Endothelial cell of umbilical vein (primary cell): ENCODE measurements around the gene LAMP1. TPM values are rescaled to one million over a fixed set of nuclear protein-coding genes. Genes with fewer than 3 reads are reported as not detected.

Experiments
- BruUV-seq: library from RNA; stranded (reverse); fragments of 400-500 nt; replicated peaks from 2 replicates; lab custom pipeline; 2021; lab: Mats Ljungman, UMichigan
- CTCF ChIA-PET: fragments of 300-600, 350-600 bp; sonication (Branson Sonifier 250); formaldehyde crosslinking; loops from one replicate; lab custom pipeline; 2021; ENCODE audit warnings: antibody characterized with exemption, inconsistent platforms; lab: Charles Lee
- POLR2A ChIA-PET: fragments of 300-600, 350-600 bp; sonication (Branson Sonifier 250); formaldehyde crosslinking; loops from one replicate; lab custom pipeline; 2021; ENCODE audit warnings: antibody characterized with exemption, inconsistent platforms; lab: Charles Lee
- DNase-seq: peaks from one replicate; pipeline ENCODE4 v3.0.0-alpha.2; 2011; ENCODE audit warnings: low read depth, low spot score
- FAIRE-seq: peaks from 2 replicates; lab custom pipeline; 2011; peaks lifted over from hg19 to GRCh38; lab: Jason Lieb, UNC
- H2AFZ ChIP-seq: 2 replicates; pipeline ENCODE4 v1.6.0; 2012; ENCODE audit warnings: low read depth, low read length, control low read depth, inconsistent platforms
- H3K27ac ChIP-seq: 2 replicates; pipeline ENCODE4 v1.5.1; 2011; ENCODE audit warnings: low read depth, mild to moderate bottlenecking, control low read depth, low read length, moderate library complexity; ENCODE audit not compliant: insufficient read depth
- H3K27me3 ChIP-seq, 2 experiments: 2 replicates each; pipeline versions ENCODE4 v1.6.0 to v1.6.1; 2011; ENCODE audit warnings: low read length in 2 of 2, mixed read lengths in 1 of 2; ENCODE audit not compliant: control insufficient read depth in 2 of 2, insufficient read depth in 2 of 2
- H3K36me3 ChIP-seq, 2 experiments: 2 replicates in 1 of 2; 3 replicates in 1 of 2; pipeline ENCODE4 v1.5.1; 2011; ENCODE audit warnings: low read length in 2 of 2, mild to moderate bottlenecking in 1 of 2, moderate library complexity in 1 of 2; ENCODE audit not compliant: control insufficient read depth in 2 of 2, insufficient read depth in 2 of 2; ENCODE audit errors: extremely low read depth in 1 of 2
- H3K4me1 ChIP-seq: 3 replicates; pipeline ENCODE4 v1.5.1; 2011; ENCODE audit warnings: mild to moderate bottlenecking, low read length; ENCODE audit not compliant: control insufficient read depth, insufficient read depth; ENCODE audit errors: extremely low read depth
- H3K4me2 ChIP-seq: 2 replicates; pipeline ENCODE4 v1.6.1; 2011; ENCODE audit warnings: low read length, control low read depth, mixed read lengths; ENCODE audit not compliant: insufficient read depth
- H3K4me3 ChIP-seq, 3 experiments: fragments of 200-600 bp in 1 of 3; sonication (generic), shearing (Covaris generic) in 1 of 3; replicated peaks in 1 of 3; 2 replicates each; pipeline ENCODE4 v1.5.1; 2011 to 2016; ENCODE audit warnings: control low read depth in 3 of 3, low read length in 3 of 3, mild to moderate bottlenecking in 2 of 3, inconsistent platforms in 1 of 3, low read depth in 1 of 3, moderate library complexity in 1 of 3; ENCODE audit not compliant: insufficient read depth in 1 of 3
- H3K79me2 ChIP-seq: 2 replicates; pipeline ENCODE4 v1.6.0; 2012; ENCODE audit warnings: low read length, inconsistent platforms; ENCODE audit not compliant: control insufficient read depth, insufficient read depth
- H3K9ac ChIP-seq: replicated peaks from 2 replicates; pipeline ENCODE3; 2011; ENCODE audit warnings: low read length, control low read depth; ENCODE audit not compliant: insufficient read depth; ENCODE audit errors: extremely low read depth
- H3K9me1 ChIP-seq: replicated peaks from 3 replicates; pipeline ENCODE4 v1.6.0; 2011; ENCODE audit warnings: mild to moderate bottlenecking, low read length; ENCODE audit not compliant: control insufficient read depth, insufficient read depth; ENCODE audit errors: extremely low read depth
- H3K9me3 ChIP-seq: replicated peaks from 2 replicates; pipeline ENCODE4 v1.5.1; 2012; ENCODE audit warnings: low read length, inconsistent platforms; ENCODE audit not compliant: control insufficient read depth, insufficient read depth
- H4K20me1 ChIP-seq: replicated peaks from 2 replicates; pipeline ENCODE3; 2011; ENCODE audit warnings: mild to moderate bottlenecking, low read length; ENCODE audit not compliant: control insufficient read depth, insufficient read depth; ENCODE audit errors: extremely low read depth
- EZH2 ChIP-seq: IDR thresholded peaks from 2 replicates; pipeline ENCODE4 v1.6.1; 2012; ENCODE audit warnings: borderline replicate concordance, low read depth, mild to moderate bottlenecking, moderate library complexity, low read length, inconsistent platforms; ENCODE audit not compliant: severe bottlenecking
- FOS ChIP-seq: IDR thresholded peaks from 2 replicates; pipeline ENCODE4 v1.6.1; 2011; ENCODE audit warnings: mild to moderate bottlenecking, low read length, moderate library complexity, borderline replicate concordance; ENCODE audit not compliant: insufficient read depth
- GATA2 ChIP-seq: IDR thresholded peaks from 2 replicates; pipeline ENCODE4 v1.7.0; 2011; ENCODE audit warnings: low read depth, mild to moderate bottlenecking, moderate library complexity, mixed read lengths, low read length; ENCODE audit not compliant: insufficient read length, insufficient read depth
- JUN ChIP-seq: IDR thresholded peaks from 2 replicates; pipeline ENCODE4 v1.6.1; 2011; ENCODE audit warnings: borderline replicate concordance, low read depth; ENCODE audit not compliant: insufficient read length, insufficient read depth
- MYC ChIP-seq: IDR thresholded peaks from one replicate; pipeline ENCODE4 v1.6.1; 2011; ENCODE audit warnings: mild to moderate bottlenecking, low read depth, low read length
- POLR2A ChIP-seq: IDR thresholded peaks from 2 replicates; pipeline ENCODE4 v1.6.1; 2012; ENCODE audit warnings: low read depth, mild to moderate bottlenecking, control low read depth, low read length
- POLR2AphosphoS5 ChIP-seq: IDR thresholded peaks from 2 replicates; pipeline ENCODE4 v1.6.1; 2012; ENCODE audit warnings: low read depth, mild to moderate bottlenecking, control low read depth, low read length, moderate library complexity; ENCODE audit not compliant: insufficient read depth
- dilution Hi-C: fragments of 300-500 bp; cut with MboI; formaldehyde crosslinking; loops from one replicate; pipeline ENCODE4 v1.15.0; 2019; ENCODE audit warnings: low sequenced_read_pairs; ENCODE audit not compliant: extremely low pct_ligation_motif_present
- intact Hi-C: fragments of 100-400 bp; cut with micrococcal nuclease; formaldehyde crosslinking; loops from one replicate; pipeline ENCODE4 v1.10.0; 2022
- polyA plus RNA-seq, 4 experiments: library from polyadenylated mRNA; depleted of rRNA in 3 of 4; stranded (reverse) in 3 of 4; unstranded in 1 of 4; fragments of >200 nt; gene quantifications; 2 replicates each; pipeline versions ENCODE4 v1.2.1 to v1.2.3, GENCODE V29; 2011 to 2012; ENCODE audit warnings: missing spikeins in 1 of 4
- total RNA-seq: library from RNA; stranded (reverse); gene quantifications from 2 replicates; pipeline ENCODE4 v1.2.3, GENCODE V29; 2021
- TF ChIP-seq, protein P1 (sequence below), 2 donors: IDR thresholded peaks; 1 replicate in 1 of 2; 2 replicates in 1 of 2; pipeline ENCODE4 v1.5.1; 2011; ENCODE audit warnings: low read length in 2 of 2, mild to moderate bottlenecking in 2 of 2, moderate library complexity in 2 of 2, control low read depth in 1 of 2, inconsistent platforms in 1 of 2, low read depth in 1 of 2; ENCODE audit not compliant: insufficient read depth in 1 of 2; ENCODE audit errors: extremely low read depth in 1 of 2
- TF ChIP-seq, protein P2 (sequence below): IDR thresholded peaks from 2 replicates; pipeline ENCODE4 v1.6.1; 2011; ENCODE audit not compliant: insufficient read depth, insufficient read length

The LAMP1 gene
- total and polyA plus RNA-seq, 2 donors (not counting 3 experiments of a cell fraction or from before 2014, with no cell fraction given): 262 to 285 TPM

GRCh38 chr13:113351514-113352026 is 54.5 kb downstream of the LAMP1 start:
- intact Hi-C loops: no loop called here
- no peaks in the 10 kb centered on the region for H3K9me3 ChIP-seq
- dilution Hi-C loops: no loop called here
- CTCF ChIA-PET: no interaction called here
- POLR2A ChIA-PET: no interaction called here
- FAIRE-seq: no peak
- TF ChIP-seq, protein P1, sequence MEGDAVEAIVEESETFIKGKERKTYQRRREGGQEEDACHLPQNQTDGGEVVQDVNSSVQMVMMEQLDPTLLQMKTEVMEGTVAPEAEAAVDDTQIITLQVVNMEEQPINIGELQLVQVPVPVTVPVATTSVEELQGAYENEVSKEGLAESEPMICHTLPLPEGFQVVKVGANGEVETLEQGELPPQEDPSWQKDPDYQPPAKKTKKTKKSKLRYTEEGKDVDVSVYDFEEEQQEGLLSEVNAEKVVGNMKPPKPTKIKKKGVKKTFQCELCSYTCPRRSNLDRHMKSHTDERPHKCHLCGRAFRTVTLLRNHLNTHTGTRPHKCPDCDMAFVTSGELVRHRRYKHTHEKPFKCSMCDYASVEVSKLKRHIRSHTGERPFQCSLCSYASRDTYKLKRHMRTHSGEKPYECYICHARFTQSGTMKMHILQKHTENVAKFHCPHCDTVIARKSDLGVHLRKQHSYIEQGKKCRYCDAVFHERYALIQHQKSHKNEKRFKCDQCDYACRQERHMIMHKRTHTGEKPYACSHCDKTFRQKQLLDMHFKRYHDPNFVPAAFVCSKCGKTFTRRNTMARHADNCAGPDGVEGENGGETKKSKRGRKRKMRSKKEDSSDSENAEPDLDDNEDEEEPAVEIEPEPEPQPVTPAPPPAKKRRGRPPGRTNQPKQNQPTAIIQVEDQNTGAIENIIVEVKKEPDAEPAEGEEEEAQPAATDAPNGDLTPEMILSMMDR (IDR thresholded peaks at IDR 0.05; ENCODE audit: extremely low read depth in 1 of 2, insufficient read depth in 1 of 2, low read depth in 1 of 2, low read length in 2 of 2): no peak
- TF ChIP-seq, protein P2, sequence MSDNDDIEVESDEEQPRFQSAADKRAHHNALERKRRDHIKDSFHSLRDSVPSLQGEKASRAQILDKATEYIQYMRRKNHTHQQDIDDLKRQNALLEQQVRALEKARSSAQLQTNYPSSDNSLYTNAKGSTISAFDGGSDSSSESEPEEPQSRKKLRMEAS: no peak
- TF ChIP-seq POLR2AphosphoS5: no peak
- no peak for TF ChIP-seq POLR2A
- no peak for TF ChIP-seq FOS
- no peak for TF ChIP-seq GATA2
- TF ChIP-seq JUN: no peak
- TF ChIP-seq EZH2: no peak
- no peak for TF ChIP-seq MYC
- H4K20me1 ChIP-seq: no peaks in the 10 kb centered on the region
- no peak for DNase-seq
- H3K4me2 ChIP-seq: no peak overlapping the region
- no peaks in the 10 kb centered on the region for H3K36me3 ChIP-seq
- H3K4me3 ChIP-seq: no peak overlapping the region
- no peak overlapping the region for H3K27ac ChIP-seq
- no peaks in the 10 kb centered on the region for H3K4me1 ChIP-seq
- no peaks in the 10 kb centered on the region for H3K79me2 ChIP-seq
- H3K9me1 ChIP-seq: no peaks in the 10 kb centered on the region
- H2AFZ ChIP-seq: no peak overlapping the region
- H3K9ac ChIP-seq: no peak overlapping the region
- no peaks in the 10 kb centered on the region for H3K27me3 ChIP-seq
- BruUV-seq: no TSS peak
